ENCODE results near the gene HES3.

HES3 gene

GRCh38 chr1:6265151-6265550 lies 21.2 kb downstream of the HES3 start:
- no peak for DNase-seq (ENCODE audit: extremely low read depth, insufficient read length)
- Histone ChIP-seq H3K4me3 (replicated peaks; ENCODE audit: low read depth, low read length) (no peak overlapping the region), H3K36me3 (ENCODE audit: control insufficient read depth, insufficient read depth, low read length) (no peaks in the 10 kb centered on the region; the same call in 1 of the 2 replicates), H3K27me3 (replicated peaks; ENCODE audit: control insufficient read depth, insufficient read depth, low read length) (no peaks in the 10 kb centered on the region; the same call in 1 of the 2 replicates)
- no peak for TF ChIP-seq CTCF (IDR thresholded peaks at IDR 0.05; ENCODE audit: insufficient read depth, low read length, poor library complexity, severe bottlenecking)

- Histone ChIP-seq H3K4me3 (replicated peaks; ENCODE audit: low read depth, low read length) (no peak overlapping the region), H3K36me3 (ENCODE audit: control insufficient read depth, insufficient read depth, low read length) (no peaks in the 10 kb centered on the region; the same call in 1 of the 2 replicates), H3K27me3 (replicated peaks; ENCODE audit: control insufficient read depth, insufficient read depth, low read length) (no peaks in the 10 kb centered on the region)
- TF ChIP-seq CTCF (IDR thresholded peaks at IDR 0.05; ENCODE audit: insufficient read depth, low read length, poor library complexity, severe bottlenecking), result no peak
- no peak for DNase-seq (ENCODE audit: extremely low read depth, insufficient read length)
Measured at GRCh38 chr1:6266641-6267040, 22.7 kb downstream of the HES3 start.

GRCh38 chr1:6267686-6268322 lies 23.8 kb downstream of the HES3 start:
- H3K36me3 ChIP-seq (ENCODE audit: control insufficient read depth, insufficient read depth, low read length), result no peaks in the 10 kb centered on the region; the same call in 1 of the 2 replicates
- DNase-seq (ENCODE audit: extremely low read depth, insufficient read length), result no peak
- H3K27me3 ChIP-seq (replicated peaks; ENCODE audit: control insufficient read depth, insufficient read depth, low read length), result no peaks in the 10 kb centered on the region
- H3K4me3 ChIP-seq (replicated peaks; ENCODE audit: low read depth, low read length), result no peak overlapping the region
- TF ChIP-seq CTCF (IDR thresholded peaks at IDR 0.05; ENCODE audit: insufficient read depth, low read length, poor library complexity, severe bottlenecking), result no peak

GRCh38 chr1:6268415-6268814 lies 24.4 kb downstream of the HES3 start:
- no peak overlapping the region for H3K4me3 ChIP-seq (replicated peaks; ENCODE audit: low read depth, low read length)
- H3K27me3 ChIP-seq (replicated peaks; ENCODE audit: control insufficient read depth, insufficient read depth, low read length), result no peaks in the 10 kb centered on the region
- no peak for TF ChIP-seq CTCF (IDR thresholded peaks at IDR 0.05; ENCODE audit: insufficient read depth, low read length, poor library complexity, severe bottlenecking)
- no peak for DNase-seq (ENCODE audit: extremely low read depth, insufficient read length)
- no peaks in the 10 kb centered on the region; the same call in 1 of the 2 replicates for H3K36me3 ChIP-seq (ENCODE audit: control insufficient read depth, insufficient read depth, low read length)

GRCh38 chr1:6269296-6269695 lies 25.3 kb downstream of the HES3 start:
- Histone ChIP-seq H3K27me3 (replicated peaks; ENCODE audit: control insufficient read depth, insufficient read depth, low read length) (no peaks in the 10 kb centered on the region), H3K36me3 (ENCODE audit: control insufficient read depth, insufficient read depth, low read length) (no peaks in the 10 kb centered on the region; the same call in 1 of the 2 replicates), H3K4me3 (replicated peaks; ENCODE audit: low read depth, low read length) (no peak overlapping the region)
- DNase-seq (ENCODE audit: extremely low read depth, insufficient read length), result no peak
- TF ChIP-seq CTCF (IDR thresholded peaks at IDR 0.05; ENCODE audit: insufficient read depth, low read length, poor library complexity, severe bottlenecking), result no peak

Measured in GM06990 (cell line).